ENCODE results near the gene GAPT.

Gene GAPT

GRCh38 chr5:58491216-58491892 lies at the start of gene GAPT:
TSS of gene GAPT (plus strand) at chr5:58491435. CDS start at chr5:58494537, 3,102 bp downstream.
- peaks cover 35% of the 10 kb centered on the region for H3K4me1 Mint-ChIP-seq
- H3K36me3 Mint-ChIP-seq: peaks cover 24% of the 10 kb centered on the region
- H3K9me3 Mint-ChIP-seq: no peaks in the 10 kb centered on the region
- H3K4me3 Mint-ChIP-seq: peak within 1 kb of the TSS; percentile 74
- peak; percentile 93 for ATAC-seq
- H3K27me3 Mint-ChIP-seq: no peaks in the 10 kb centered on the region
- peak within 1 kb of the TSS; percentile 81 for H3K27ac Mint-ChIP-seq

GRCh38 chr5:58444805-58445204 lies 46.4 kb upstream of the GAPT start:
- Mint-ChIP-seq H3K9me3 (peaks cover 3% of the 10 kb centered on the region), H3K27ac (no peak overlapping the region), H3K4me3 (no peak overlapping the region), H3K4me1 (no peaks in the 10 kb centered on the region), H3K36me3 (no peaks in the 10 kb centered on the region), H3K27me3 (peaks cover 22% of the 10 kb centered on the region)
- ATAC-seq: no peak

GRCh38 chr5:58446024-58446423 lies 45.2 kb upstream of the GAPT start:
- Mint-ChIP-seq H3K27ac (no peak overlapping the region), H3K4me1 (no peaks in the 10 kb centered on the region), H3K4me3 (no peak overlapping the region), H3K9me3 (peaks cover 3% of the 10 kb centered on the region), H3K36me3 (no peaks in the 10 kb centered on the region), H3K27me3 (peaks cover 22% of the 10 kb centered on the region)
- no peak for ATAC-seq

- no peaks in the 10 kb centered on the region for H3K36me3 Mint-ChIP-seq
- H3K27ac Mint-ChIP-seq: no peak overlapping the region
- no peaks in the 10 kb centered on the region for H3K4me1 Mint-ChIP-seq
- peaks cover 3% of the 10 kb centered on the region for H3K9me3 Mint-ChIP-seq
- no peak for ATAC-seq
- peaks cover 22% of the 10 kb centered on the region for H3K27me3 Mint-ChIP-seq
- no peak overlapping the region for H3K4me3 Mint-ChIP-seq
These were observed 44.0 kb upstream of the GAPT start for GRCh38 chr5:58447226-58447625.

- Mint-ChIP-seq H3K36me3 (peaks cover 10% of the 10 kb centered on the region), H3K4me3 (no peak overlapping the region), H3K27ac (no peak overlapping the region), H3K9me3 (no peaks in the 10 kb centered on the region), H3K27me3 (peaks cover 13% of the 10 kb centered on the region), H3K4me1 (no peaks in the 10 kb centered on the region)
- no peak for ATAC-seq
These were observed 41.2 kb upstream of the GAPT start for GRCh38 chr5:58450018-58450417.

GRCh38 chr5:58450811-58451629 lies 40.2 kb upstream of the GAPT start:
- peaks cover 13% of the 10 kb centered on the region for H3K27me3 Mint-ChIP-seq
- H3K4me1 Mint-ChIP-seq: no peaks in the 10 kb centered on the region
- no peak for ATAC-seq
- H3K27ac Mint-ChIP-seq: no peak overlapping the region
- H3K4me3 Mint-ChIP-seq: no peak overlapping the region
- H3K36me3 Mint-ChIP-seq: peaks cover 18% of the 10 kb centered on the region
- no peaks in the 10 kb centered on the region for H3K9me3 Mint-ChIP-seq

- peaks cover 20% of the 10 kb centered on the region for H3K36me3 Mint-ChIP-seq
- H3K4me3 Mint-ChIP-seq: no peak overlapping the region
- H3K27me3 Mint-ChIP-seq: peaks cover 4% of the 10 kb centered on the region
These were observed 39.3 kb upstream of the GAPT start for GRCh38 chr5:58451732-58452565.

GRCh38 chr5:58452566-58453258 lies 38.5 kb upstream of the GAPT start:
- Mint-ChIP-seq H3K36me3 (peaks cover 20% of the 10 kb centered on the region), H3K9me3 (no peaks in the 10 kb centered on the region), H3K4me1 (no peaks in the 10 kb centered on the region), H3K27me3 (no peaks in the 10 kb centered on the region), H3K4me3 (no peak overlapping the region), H3K27ac (no peak overlapping the region)
- ATAC-seq: no peak

More at GRCh38 chr5:58451732-58452565, 39.3 kb upstream of the GAPT start:
- no peak for ATAC-seq
- no peaks in the 10 kb centered on the region for H3K9me3 Mint-ChIP-seq
- H3K4me1 Mint-ChIP-seq: no peaks in the 10 kb centered on the region
- H3K27ac Mint-ChIP-seq: no peak overlapping the region

- Mint-ChIP-seq H3K9me3 (no peaks in the 10 kb centered on the region), H3K27ac (no peak overlapping the region), H3K36me3 (peaks cover 20% of the 10 kb centered on the region), H3K4me3 (no peak overlapping the region), H3K27me3 (no peaks in the 10 kb centered on the region), H3K4me1 (no peaks in the 10 kb centered on the region)
- ATAC-seq: no peak
These were observed 37.9 kb upstream of the GAPT start for GRCh38 chr5:58453306-58453705.

GRCh38 chr5:58454025-58454424 lies 37.2 kb upstream of the GAPT start:
- ATAC-seq: no peak
- H3K4me1 Mint-ChIP-seq: peaks cover 4% of the 10 kb centered on the region
- no peak overlapping the region for H3K4me3 Mint-ChIP-seq
- no peaks in the 10 kb centered on the region for H3K9me3 Mint-ChIP-seq
- H3K27ac Mint-ChIP-seq: no peak overlapping the region
- H3K36me3 Mint-ChIP-seq: peaks cover 20% of the 10 kb centered on the region
- no peaks in the 10 kb centered on the region for H3K27me3 Mint-ChIP-seq

- H3K36me3 Mint-ChIP-seq: peaks cover 20% of the 10 kb centered on the region
- H3K4me3 Mint-ChIP-seq: no peak overlapping the region
- H3K27ac Mint-ChIP-seq: no peak overlapping the region
- H3K4me1 Mint-ChIP-seq: peaks cover 8% of the 10 kb centered on the region
- ATAC-seq: no peak
- H3K27me3 Mint-ChIP-seq: no peaks in the 10 kb centered on the region
- H3K9me3 Mint-ChIP-seq: no peaks in the 10 kb centered on the region
These were observed 36.2 kb upstream of the GAPT start for GRCh38 chr5:58455066-58455465.

GRCh38 chr5:58455480-58455879 lies 35.8 kb upstream of the GAPT start:
- peaks cover 8% of the 10 kb centered on the region for H3K4me1 Mint-ChIP-seq
- H3K27me3 Mint-ChIP-seq: no peaks in the 10 kb centered on the region
- H3K9me3 Mint-ChIP-seq: no peaks in the 10 kb centered on the region
- no peak overlapping the region for H3K27ac Mint-ChIP-seq
- peaks cover 20% of the 10 kb centered on the region for H3K36me3 Mint-ChIP-seq
- H3K4me3 Mint-ChIP-seq: no peak overlapping the region
- ATAC-seq: no peak

GRCh38 chr5:58456026-58456425 lies 35.2 kb upstream of the GAPT start:
- no peaks in the 10 kb centered on the region for H3K9me3 Mint-ChIP-seq
- H3K4me1 Mint-ChIP-seq: peaks cover 8% of the 10 kb centered on the region
- no peak overlapping the region for H3K27ac Mint-ChIP-seq
- no peak overlapping the region for H3K4me3 Mint-ChIP-seq
- H3K36me3 Mint-ChIP-seq: peaks cover 20% of the 10 kb centered on the region
- no peak for ATAC-seq
- H3K27me3 Mint-ChIP-seq: no peaks in the 10 kb centered on the region

GRCh38 chr5:58456486-58456885 lies 34.7 kb upstream of the GAPT start:
- ATAC-seq: no peak
- Mint-ChIP-seq H3K4me1 (peaks cover 8% of the 10 kb centered on the region), H3K9me3 (no peaks in the 10 kb centered on the region), H3K27me3 (no peaks in the 10 kb centered on the region), H3K36me3 (peaks cover 20% of the 10 kb centered on the region), H3K4me3 (no peak overlapping the region), H3K27ac (no peak overlapping the region)

GRCh38 chr5:58457050-58457449 lies 34.2 kb upstream of the GAPT start:
- Mint-ChIP-seq H3K27ac (no peak overlapping the region), H3K4me1 (peaks cover 8% of the 10 kb centered on the region), H3K9me3 (no peaks in the 10 kb centered on the region), H3K27me3 (no peaks in the 10 kb centered on the region), H3K36me3 (peaks cover 20% of the 10 kb centered on the region), H3K4me3 (no peak overlapping the region)
- no peak for ATAC-seq
